Neural crest cell (in vitro differentiated cells): ENCODE measurements around the gene LSM14B. TPM values are rescaled to one million over a fixed set of nuclear protein-coding genes. Genes with fewer than 3 reads are reported as not detected.
"Not testable (repeated sequence)": the region's sequence is repeated elsewhere in the genome, so short reads cannot be mapped to it uniquely, and the experiment has no call there.

Source experiments
- DNase-seq: peaks from one replicate; pipeline ENCODE4 v3.0.0; 2021; ENCODE audit warnings: low read depth, mixed read lengths, low spot score
- H3K27ac Mint-ChIP-seq: one replicate; pipeline ENCODE4 v1.8.0; 2021; ENCODE audit warnings: mild to moderate bottlenecking, mixed read lengths; ENCODE audit not compliant: unreplicated experiment
- H3K27me3 Mint-ChIP-seq: 2 replicates; pipeline ENCODE4 v1.8.0; 2021; ENCODE audit warnings: low read depth, mild to moderate bottlenecking, mixed read lengths
- H3K36me3 Mint-ChIP-seq: 2 replicates; pipeline ENCODE4 v1.8.0; 2021; ENCODE audit warnings: low read depth, mild to moderate bottlenecking, mixed read lengths
- H3K4me1 Mint-ChIP-seq: 2 replicates; pipeline ENCODE4 v1.8.0; 2021; ENCODE audit warnings: mixed read lengths
- H3K4me3 Mint-ChIP-seq: one replicate; pipeline ENCODE4 v1.8.0; 2021; ENCODE audit warnings: mild to moderate bottlenecking, mixed read lengths
- H3K9me3 Mint-ChIP-seq: 2 replicates; pipeline ENCODE4 v1.8.0; 2021; ENCODE audit warnings: mixed read lengths
- long read RNA-seq: library from polyadenylated mRNA; unstranded; transcript quantifications from one replicate; pipeline ENCODE4 v2.0.0, GENCODE V29; 2020
- total RNA-seq: library from RNA; stranded (reverse); gene quantifications from 2 replicates; pipeline ENCODE4 v1.2.1, GENCODE V29; 2021
- TF ChIP-seq, protein P1 (sequence below): fragments of 200-600 bp; sonication (generic); conservative IDR thresholded peaks from 2 replicates; pipeline ENCODE4 v1.5.0; 2021; ENCODE audit warnings: antibody characterized with exemption, mild to moderate bottlenecking

The LSM14B gene
- total RNA-seq: 97.1 TPM in 2 replicates
- long read RNA-seq, partial matches to known transcripts: 0 of 4 reads
- long read RNA-seq, other reads (novel, unspliced or antisense): 4 of 4 reads

DNA sequence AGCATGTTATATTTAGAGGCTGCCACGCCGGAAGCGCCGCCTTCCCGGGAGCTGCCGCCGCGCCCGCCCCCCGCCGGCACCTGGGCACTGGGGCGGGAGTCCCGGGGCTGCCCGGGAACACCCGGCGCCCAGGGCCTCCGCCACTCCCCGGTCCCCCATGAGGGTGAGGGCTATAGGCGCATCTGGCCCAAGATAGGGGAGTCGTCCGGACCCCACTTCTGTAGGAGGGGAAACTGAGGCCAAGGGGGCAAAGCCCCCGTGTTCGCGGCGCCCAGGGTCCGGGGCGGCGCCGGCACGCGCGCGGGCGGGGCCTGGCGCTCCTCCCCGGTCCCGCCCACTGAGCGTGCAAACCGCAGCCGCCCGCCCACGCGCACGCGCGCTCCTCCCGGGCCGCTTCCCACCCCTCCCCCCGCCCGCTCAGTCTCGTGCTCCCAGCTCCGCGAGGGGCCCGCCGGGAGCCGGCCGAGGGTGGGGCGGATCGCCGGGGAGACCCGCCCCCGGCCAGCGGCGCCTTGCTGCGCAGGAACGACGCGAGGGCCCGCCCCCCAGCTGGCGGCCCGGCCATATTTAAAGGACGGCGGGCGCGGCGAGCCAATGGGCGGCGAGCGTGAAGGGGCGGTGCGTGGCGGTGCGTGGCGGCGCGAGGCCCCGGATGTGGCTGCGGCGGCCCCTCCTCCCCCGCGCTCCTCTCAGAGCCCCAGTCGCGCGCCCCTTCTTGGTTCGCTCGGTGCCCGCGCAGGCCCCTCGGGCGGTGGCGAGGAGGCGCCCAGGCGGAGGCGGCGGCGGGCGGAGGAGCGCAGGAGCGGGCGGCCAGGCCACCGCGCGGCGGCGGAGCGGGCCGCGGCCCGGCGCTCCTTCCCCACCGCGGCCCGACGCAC is at the start of gene LSM14B:
Gene LSM14B, plus strand, starts transcription at position 700 of the 878 bp plus-strand sequence. CDS start 192 bp downstream, outside the sequence.
- no peaks in the 10 kb centered on the region for H3K9me3 Mint-ChIP-seq
- DNase-seq: peak; percentile 90
- TF ChIP-seq, protein P1, sequence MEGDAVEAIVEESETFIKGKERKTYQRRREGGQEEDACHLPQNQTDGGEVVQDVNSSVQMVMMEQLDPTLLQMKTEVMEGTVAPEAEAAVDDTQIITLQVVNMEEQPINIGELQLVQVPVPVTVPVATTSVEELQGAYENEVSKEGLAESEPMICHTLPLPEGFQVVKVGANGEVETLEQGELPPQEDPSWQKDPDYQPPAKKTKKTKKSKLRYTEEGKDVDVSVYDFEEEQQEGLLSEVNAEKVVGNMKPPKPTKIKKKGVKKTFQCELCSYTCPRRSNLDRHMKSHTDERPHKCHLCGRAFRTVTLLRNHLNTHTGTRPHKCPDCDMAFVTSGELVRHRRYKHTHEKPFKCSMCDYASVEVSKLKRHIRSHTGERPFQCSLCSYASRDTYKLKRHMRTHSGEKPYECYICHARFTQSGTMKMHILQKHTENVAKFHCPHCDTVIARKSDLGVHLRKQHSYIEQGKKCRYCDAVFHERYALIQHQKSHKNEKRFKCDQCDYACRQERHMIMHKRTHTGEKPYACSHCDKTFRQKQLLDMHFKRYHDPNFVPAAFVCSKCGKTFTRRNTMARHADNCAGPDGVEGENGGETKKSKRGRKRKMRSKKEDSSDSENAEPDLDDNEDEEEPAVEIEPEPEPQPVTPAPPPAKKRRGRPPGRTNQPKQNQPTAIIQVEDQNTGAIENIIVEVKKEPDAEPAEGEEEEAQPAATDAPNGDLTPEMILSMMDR: no peak
- H3K27ac Mint-ChIP-seq: peak within 1 kb of the TSS; percentile 75
- peak within 1 kb of the TSS; percentile 93 for H3K4me3 Mint-ChIP-seq
- peaks cover 8% of the 10 kb centered on the region for H3K27me3 Mint-ChIP-seq
- H3K36me3 Mint-ChIP-seq: peaks cover 9% of the 10 kb centered on the region
- H3K4me1 Mint-ChIP-seq: peaks cover 30% of the 10 kb centered on the region

DNA sequence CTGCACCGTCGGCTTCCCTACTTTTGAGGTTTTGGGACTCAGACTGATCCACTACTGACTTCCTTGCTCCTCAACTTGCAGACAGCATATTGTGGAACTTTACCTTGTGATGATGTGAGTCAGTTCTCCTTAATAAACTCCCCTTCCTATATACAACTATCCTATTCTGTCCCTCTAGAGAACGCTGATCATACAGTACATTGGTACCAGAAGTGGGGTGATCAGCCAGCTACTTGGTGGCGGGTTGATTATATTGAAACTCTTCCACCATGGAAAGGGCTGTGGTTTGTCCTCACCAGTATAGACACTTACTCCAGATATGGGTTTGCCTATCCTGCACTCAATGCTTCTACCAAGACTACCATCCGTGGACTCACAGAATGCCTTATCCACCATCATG is 49.0 kb upstream of the LSM14B start:
- no peak for DNase-seq
- Mint-ChIP-seq H3K9me3 (peaks cover 14% of the 10 kb centered on the region), H3K36me3 (peaks cover 6% of the 10 kb centered on the region), H3K27me3 (no peaks in the 10 kb centered on the region), H3K4me3 (no peak overlapping the region), H3K27ac (no peak overlapping the region), H3K4me1 (no peaks in the 10 kb centered on the region)
- TF ChIP-seq, protein P1: no peak

DNA sequence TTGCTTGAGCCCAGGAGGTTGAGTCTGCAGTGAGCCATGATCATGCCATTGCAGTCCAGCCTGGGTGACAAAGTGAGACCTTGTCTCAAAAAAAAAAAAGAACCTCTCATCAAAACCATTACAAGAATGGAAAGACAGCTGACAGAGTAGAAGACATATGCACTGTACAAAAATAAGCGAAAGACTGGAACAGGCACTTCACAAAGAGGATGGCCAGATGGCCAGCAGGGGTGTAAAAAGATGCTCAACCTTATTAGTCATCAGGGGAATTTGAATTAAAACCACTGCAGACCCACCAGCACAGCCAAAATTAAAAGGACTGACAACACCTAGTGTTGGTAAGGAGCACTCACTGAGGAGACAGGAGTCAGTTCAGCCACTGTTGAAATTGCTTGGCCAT is 43.1 kb upstream of the LSM14B start:
- no peak for DNase-seq
- peaks cover 6% of the 10 kb centered on the region for H3K36me3 Mint-ChIP-seq
- H3K27me3 Mint-ChIP-seq: peaks cover 18% of the 10 kb centered on the region
- H3K27ac Mint-ChIP-seq: no peak overlapping the region
- TF ChIP-seq, protein P1: no peak
- peaks cover 12% of the 10 kb centered on the region for H3K9me3 Mint-ChIP-seq
- H3K4me1 Mint-ChIP-seq: no peaks in the 10 kb centered on the region
- H3K4me3 Mint-ChIP-seq: no peak overlapping the region

DNA sequence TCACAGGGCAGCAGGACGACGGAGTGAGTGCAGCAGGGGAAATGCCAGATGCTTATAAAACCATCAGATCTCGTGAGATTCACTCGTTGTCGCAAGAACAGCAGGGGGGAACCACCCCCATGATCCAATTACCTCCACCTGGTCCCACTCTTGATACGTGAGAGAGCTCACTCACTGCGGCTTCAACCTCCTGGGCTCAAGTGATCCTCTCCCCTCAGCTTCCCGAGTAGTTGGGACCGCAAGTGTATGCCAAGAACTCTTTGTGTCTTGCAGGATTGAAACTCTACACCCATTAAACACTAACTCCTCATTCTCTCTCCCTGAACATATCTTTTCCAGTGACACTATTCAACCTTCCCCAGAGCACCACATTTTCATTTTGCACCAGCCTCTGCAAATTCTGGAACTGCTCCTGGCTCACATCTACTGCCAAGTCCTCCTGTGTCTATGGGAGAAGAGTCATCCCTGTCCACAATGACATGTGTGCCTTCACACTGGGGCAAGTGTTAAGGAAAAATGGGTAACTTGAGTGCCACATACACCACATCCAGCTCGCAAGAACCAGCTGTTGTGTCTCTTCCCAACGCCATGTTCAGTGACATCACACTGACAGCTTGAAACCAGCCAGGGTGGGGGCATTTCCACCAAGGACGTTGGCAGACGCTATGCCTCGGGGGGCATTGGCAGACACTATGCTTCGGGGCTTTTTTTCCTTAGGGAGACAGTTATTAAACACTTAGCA is 41.9 kb upstream of the LSM14B start:
- Mint-ChIP-seq H3K9me3 (peaks cover 10% of the 10 kb centered on the region), H3K4me1 (no peaks in the 10 kb centered on the region), H3K27ac (no peak overlapping the region), H3K27me3 (peaks cover 18% of the 10 kb centered on the region), H3K4me3 (no peak overlapping the region), H3K36me3 (peaks cover 4% of the 10 kb centered on the region)
- TF ChIP-seq, protein P1: no peak
- no peak for DNase-seq

DNA sequence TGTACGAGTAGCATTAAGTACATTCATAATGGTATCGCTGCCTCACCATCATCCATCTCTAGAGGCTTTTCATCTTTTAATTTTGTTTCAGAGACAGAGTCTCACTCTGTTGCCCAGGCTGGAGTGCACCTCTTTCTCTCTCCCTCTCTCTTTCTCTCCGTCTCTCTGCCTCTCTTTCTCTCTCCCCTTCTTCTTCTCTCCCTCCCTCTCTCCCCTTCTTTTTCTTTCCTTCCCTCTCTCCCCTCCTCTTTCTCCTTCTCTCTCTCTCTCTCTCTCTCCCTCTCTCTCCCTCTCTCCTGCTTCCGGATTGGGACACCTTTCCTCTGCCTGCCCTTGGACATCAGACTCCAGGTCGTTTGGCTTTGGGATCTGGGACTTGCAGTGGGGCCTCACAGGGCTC is 39.0 kb upstream of the LSM14B start:
- Mint-ChIP-seq H3K36me3 (no peaks in the 10 kb centered on the region), H3K9me3 (peaks cover 3% of the 10 kb centered on the region), H3K27me3 (peaks cover 18% of the 10 kb centered on the region), H3K4me3 (no peak overlapping the region), H3K4me1 (no peaks in the 10 kb centered on the region), H3K27ac (no peak overlapping the region)
- DNase-seq: no peak
- TF ChIP-seq, protein P1: no peak

DNA sequence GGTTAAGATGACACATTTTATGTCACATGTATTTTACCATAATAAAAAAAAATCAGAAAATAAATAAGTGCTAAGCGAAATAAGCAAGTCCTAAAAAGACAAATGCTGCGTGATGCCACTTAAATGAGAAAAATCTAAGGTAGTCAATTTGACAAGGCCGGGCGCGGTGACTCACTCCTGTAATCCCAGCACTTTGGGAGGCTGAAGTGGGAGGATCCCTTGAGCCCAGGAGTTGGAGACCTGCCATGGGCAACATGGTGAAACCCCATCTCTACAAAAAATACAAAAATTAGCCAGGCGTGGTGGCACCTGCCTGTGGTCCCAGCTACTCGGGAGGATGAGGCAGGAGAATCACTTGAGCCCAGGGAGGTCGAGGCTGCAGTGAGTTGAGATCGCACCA is 38.1 kb upstream of the LSM14B start:
- not testable (repeated sequence) for DNase-seq, H3K4me1 Mint-ChIP-seq, H3K4me3 Mint-ChIP-seq, H3K9me3 Mint-ChIP-seq, H3K27ac Mint-ChIP-seq, H3K36me3 Mint-ChIP-seq
- peaks cover 15% of the 10 kb centered on the region for H3K27me3 Mint-ChIP-seq
